OCI-LY7 (cell line): ENCODE results near the gene ARHGAP24. TPM values are rescaled to one million over a fixed set of nuclear protein-coding genes. Genes with fewer than 3 reads are reported as not detected.

Experiments
- BruUV-seq: library from RNA; stranded (reverse); fragments of 400-500 nt; replicated peaks from 2 replicates; lab custom pipeline; 2021; lab: Mats Ljungman, UMichigan
- CTCF ChIA-PET: fragments of 300-600 bp; sonication (Branson Sonifier 250); formaldehyde crosslinking; loops from one replicate; lab custom pipeline; 2022; ENCODE audit warnings: antibody characterized with exemption; ENCODE audit not compliant: unreplicated experiment; lab: Charles Lee
- POLR2A ChIA-PET: fragments of 300-600 bp; sonication (Branson Sonifier 250); formaldehyde crosslinking; loops from one replicate; lab custom pipeline; 2022; ENCODE audit warnings: antibody characterized with exemption; lab: Charles Lee
- DNase-seq: peaks from one replicate; pipeline ENCODE4 v3.0.0-alpha.2; 2015; ENCODE audit warnings: low spot score
- H2AFZ ChIP-seq: fragments of 200-600 bp; sonication (generic), shearing (Covaris generic); 2 replicates; pipeline ENCODE4 v1.6.1; 2014; ENCODE audit warnings: mild to moderate bottlenecking, antibody characterized with exemption, low read length, moderate library complexity
- H3K27ac ChIP-seq: fragments of 200-600 bp; sonication (generic); 2 replicates; pipeline ENCODE4 v1.5.1; 2014; ENCODE audit warnings: mixed run types, low read depth, mild to moderate bottlenecking, moderate library complexity, low read length, inconsistent platforms; ENCODE audit not compliant: poor library complexity, severe bottlenecking
- H3K36me3 ChIP-seq: fragments of 200-600 bp; sonication (generic); 2 replicates; pipeline ENCODE4 v1.6.1; 2014; ENCODE audit warnings: mild to moderate bottlenecking, antibody characterized with exemption, low read length, moderate library complexity, mixed read lengths; ENCODE audit not compliant: insufficient read depth
- H3K4me1 ChIP-seq: fragments of 200-600 bp; sonication (generic); 2 replicates; pipeline ENCODE4 v1.5.1; 2014; ENCODE audit warnings: mild to moderate bottlenecking, low read length; ENCODE audit not compliant: insufficient read depth, poor library complexity, severe bottlenecking
- H3K4me2 ChIP-seq: fragments of 200-600 bp; sonication (generic); 2 replicates; pipeline ENCODE4 v1.6.1; 2014; ENCODE audit warnings: mild to moderate bottlenecking, low read length
- H3K4me3 ChIP-seq: fragments of 200-600 bp; sonication (generic); 2 replicates; pipeline ENCODE4 v1.5.1; 2014; ENCODE audit warnings: mild to moderate bottlenecking, low read depth, low read length; ENCODE audit not compliant: poor library complexity, severe bottlenecking
- H3K79me2 ChIP-seq: fragments of 200-600 bp; sonication (generic); 2 replicates; pipeline ENCODE4 v1.6.1; 2016; ENCODE audit warnings: low read depth, mild to moderate bottlenecking, low read length, moderate library complexity, mixed read lengths; ENCODE audit not compliant: insufficient read depth
- H3K9me2 ChIP-seq: fragments of 200-600 bp; sonication (generic); 2 replicates; pipeline ENCODE4 v1.6.1; 2016; ENCODE audit warnings: mild to moderate bottlenecking, low read length, mixed read lengths; ENCODE audit not compliant: insufficient read depth
- H3K9me3 ChIP-seq: fragments of 200-600 bp; sonication (generic); 2 replicates; pipeline ENCODE4 v1.6.1; 2014; ENCODE audit warnings: mild to moderate bottlenecking, mixed run types, low read length, mixed read lengths
- H4K20me1 ChIP-seq: fragments of 200-600 bp; sonication (generic); 2 replicates; pipeline ENCODE4 v1.6.1; 2014; ENCODE audit warnings: mild to moderate bottlenecking, antibody characterized with exemption, low read length, moderate library complexity, mixed read lengths; ENCODE audit not compliant: insufficient read depth
- CTCF ChIP-seq: fragments of 200-600 bp; sonication (generic); conservative IDR thresholded peaks from 2 replicates; pipeline ENCODE4 v1.5.1; 2014; ENCODE audit warnings: mild to moderate bottlenecking, antibody characterized with exemption, low read length, moderate library complexity, mixed read lengths
- EZH2phosphoT487 ChIP-seq: fragments of 200-600 bp; sonication (generic); IDR thresholded peaks from 2 replicates; pipeline ENCODE4 v1.6.1; 2018; ENCODE audit warnings: low read depth, borderline replicate concordance, mild to moderate bottlenecking, mixed run types, antibody characterized with exemption, low read length, moderate library complexity, mixed read lengths
- intact Hi-C: fragments of 100-400 bp; cut with micrococcal nuclease; formaldehyde crosslinking; loops from one replicate; pipeline ENCODE4 v1.10.0; 2022; ENCODE audit not compliant: unreplicated experiment
- total RNA-seq, 2 experiments: library from RNA; depleted of rRNA in 1 of 2; stranded (reverse); fragments of >200 nt in 1 of 2; shearing (Covaris generic) in 1 of 2; gene quantifications; 2 replicates each; pipeline ENCODE4 v1.2.3, GENCODE V29; 2014 to 2022

The ARHGAP24 gene
- total RNA-seq, 2 experiments from 2014 or later = 0.88 to 4.4 TPM

- Histone ChIP-seq H3K4me3 (no peak overlapping the region), H3K9me2 (no peaks in the 10 kb centered on the region), H3K36me3 (no peaks in the 10 kb centered on the region), H3K79me2 (no peaks in the 10 kb centered on the region), H3K9me3 (no peaks in the 10 kb centered on the region), H3K4me1 (peaks cover 6% of the 10 kb centered on the region), H3K27ac (no peak overlapping the region), H4K20me1 (no peaks in the 10 kb centered on the region), H2AFZ (no peak overlapping the region), H3K4me2 (no peak overlapping the region; the same call in 1 of the 2 replicates)
- POLR2A ChIA-PET = interaction anchor here (0.6 to 5.0 kb wide), 9 partner anchors 9 to 686 kb away, joined by 3 to 31 read pairs (median 4); partner anchors contain the start of gene ARHGAP24
- no TSS peak for BruUV-seq
- TF ChIP-seq CTCF (no peak), EZH2phosphoT487 (no peak)
- DNase-seq = no peak
- intact Hi-C loops = no loop called here
- CTCF ChIA-PET = interaction anchor here (1.0 to 1.4 kb wide), 2 partner anchors 14 to 237 kb away, joined by 3 to 7 read pairs; partner anchors contain the start of gene ARHGAP24
Measured at GRCh38 chr4:85489273-85489981, 14.5 kb downstream of the ARHGAP24 start.

- Histone ChIP-seq H3K9me3 (no peaks in the 10 kb centered on the region), H3K4me2 (peak overlapping the region; percentile 23; the same call in 1 of the 2 replicates), H3K79me2 (no peaks in the 10 kb centered on the region), H3K4me3 (no peak overlapping the region), H4K20me1 (no peaks in the 10 kb centered on the region), H3K36me3 (no peaks in the 10 kb centered on the region), H3K9me2 (no peaks in the 10 kb centered on the region), H2AFZ (peak overlapping the region; percentile 9; the same call in 1 of the 2 replicates), H3K27ac (no peak overlapping the region), H3K4me1 (peaks cover 6% of the 10 kb centered on the region)
- ChIA-PET POLR2A (interaction anchor here (0.8 to 5.0 kb wide), 10 partner anchors 9 to 253 kb away, joined by 3 to 31 read pairs (median 4); partner anchors contain the start of gene ARHGAP24), CTCF (no interaction called here)
- no TSS peak for BruUV-seq
- intact Hi-C loops = no loop called here
- no peak for TF ChIP-seq CTCF
- peak; percentile 12 for DNase-seq
Measured at GRCh38 chr4:85491527-85491926, 16.6 kb downstream of the ARHGAP24 start.

- no peaks in the 10 kb centered on the region for H3K9me2 ChIP-seq
- TF ChIP-seq EZH2phosphoT487 = no peak
- TF ChIP-seq CTCF = no peak
- H3K27ac ChIP-seq = no peak overlapping the region
- H3K36me3 ChIP-seq = no peaks in the 10 kb centered on the region
- H4K20me1 ChIP-seq = no peaks in the 10 kb centered on the region
- H3K79me2 ChIP-seq = no peaks in the 10 kb centered on the region
- no peak overlapping the region for H2AFZ ChIP-seq
- POLR2A ChIA-PET = interaction anchor here (0.9 to 5.0 kb wide), 6 partner anchors 9 to 168 kb away, joined by 3 to 31 read pairs (median 6); partner anchors contain the start of gene ARHGAP24
- CTCF ChIA-PET = no interaction called here
- H3K4me3 ChIP-seq = no peak overlapping the region
- BruUV-seq = no TSS peak
- intact Hi-C loops = no loop called here
- H3K4me1 ChIP-seq = peaks cover 6% of the 10 kb centered on the region
- no peaks in the 10 kb centered on the region for H3K9me3 ChIP-seq
- DNase-seq = no peak
- H3K4me2 ChIP-seq = no peak overlapping the region
Measured at GRCh38 chr4:85492336-85492735, 17.4 kb downstream of the ARHGAP24 start.
